HEK293T (cell line): ENCODE results near the gene HOXB5.

ENCODE experiments used
- CTCF ChIA-PET: fragments of 350-600 bp; formaldehyde crosslinking; extraction: SDS; loops from one replicate; lab custom pipeline; 2021; ENCODE audit warnings: antibody characterized with exemption, inconsistent platforms; lab: Yijun Ruan, JAX
- POLR2A ChIA-PET: fragments of 350-600 bp; formaldehyde crosslinking; extraction: SDS; loops from one replicate; lab custom pipeline; 2020; ENCODE audit warnings: antibody characterized with exemption, inconsistent platforms; lab: Yijun Ruan, JAX
- DNase-seq: peaks from one replicate; pipeline ENCODE4 v3.0.0; 2012; ENCODE audit warnings: mixed read lengths; ENCODE audit errors: extremely low spot score
- ARNT ChIP-seq: fragments of 450-650 bp; IDR thresholded peaks from 2 replicates; pipeline ENCODE4 v1.6.1; 2017; ENCODE audit warnings: mild to moderate bottlenecking
- BHLHE40 ChIP-seq: fragments of 450-650 bp; IDR thresholded peaks from 2 replicates; pipeline ENCODE4 v1.6.1; 2016; ENCODE audit warnings: mild to moderate bottlenecking, moderate library complexity, borderline replicate concordance
- CTBP1 ChIP-seq: fragments of 450-650 bp; IDR thresholded peaks from 2 replicates; pipeline ENCODE4 v1.6.1; 2016; ENCODE audit warnings: borderline replicate concordance
- ELF4 ChIP-seq: fragments of 450-650 bp; IDR thresholded peaks from 2 replicates; pipeline ENCODE4 v1.6.1; 2017; ENCODE audit warnings: antibody characterized with exemption
- FOXA1 ChIP-seq: fragments of 450-650 bp; IDR thresholded peaks from 2 replicates; pipeline ENCODE4 v1.6.1; 2016; ENCODE audit warnings: mild to moderate bottlenecking
- FOXK2 ChIP-seq: fragments of 450-650 bp; IDR thresholded peaks from 2 replicates; pipeline ENCODE4 v1.6.1; 2016; ENCODE audit warnings: mild to moderate bottlenecking
- FOXM1 ChIP-seq: fragments of 450-650 bp; IDR thresholded peaks from 2 replicates; pipeline ENCODE4 v1.6.1; 2017; ENCODE audit warnings: mild to moderate bottlenecking, borderline replicate concordance
- HDGF ChIP-seq: fragments of 450-650 bp; IDR thresholded peaks from 2 replicates; pipeline ENCODE4 v1.6.1; 2017; ENCODE audit warnings: antibody characterized with exemption, borderline replicate concordance
- L3MBTL2 ChIP-seq: fragments of 450-650 bp; conservative IDR thresholded peaks from 2 replicates; pipeline ENCODE4 v1.6.1; 2016; ENCODE audit warnings: mild to moderate bottlenecking
- LEF1 ChIP-seq: fragments of 450-650 bp; IDR thresholded peaks from 2 replicates; pipeline ENCODE4 v1.6.1; 2017; ENCODE audit warnings: mild to moderate bottlenecking, borderline replicate concordance
- NFRKB ChIP-seq: fragments of 450-650 bp; IDR thresholded peaks from 2 replicates; pipeline ENCODE4 v1.6.1; 2016; ENCODE audit warnings: mild to moderate bottlenecking, moderate library complexity
- SP1 ChIP-seq: fragments of 450-650 bp; IDR thresholded peaks from 2 replicates; pipeline ENCODE4 v1.6.1; 2017
- SUZ12 ChIP-seq: fragments of 450-650 bp; IDR thresholded peaks from 2 replicates; pipeline ENCODE4 v1.6.1; 2016; ENCODE audit warnings: mild to moderate bottlenecking
- TARDBP ChIP-seq: fragments of 450-650 bp; IDR thresholded peaks from 2 replicates; pipeline ENCODE4 v1.6.1; 2016
- ZNF384 ChIP-seq: fragments of 450-650 bp; IDR thresholded peaks from 2 replicates; pipeline ENCODE4 v1.6.1; 2016
- TF ChIP-seq, protein P1 (sequence below): fragments of 450-650 bp; IDR thresholded peaks from 2 replicates; pipeline ENCODE4 v1.6.1; 2016

The HOXB5 gene

GRCh38 chr17:48639982-48640857, 46.6 kb upstream of the HOXB5 start:
- ChIA-PET CTCF (interaction anchor here (0.6 to 0.7 kb wide), 2 partner anchors 39 to 360 kb away, joined by 3 read pairs; no protein-coding TSS in a partner anchor), POLR2A (interaction anchor here (2.3 kb wide), 1 partner anchor 15 kb away, joined by 17 read pairs; the partner anchor contains the start of gene HOXB9)
- DNase-seq: no peak
- TF ChIP-seq L3MBTL2 (no peak), LEF1 (no peak), CTBP1 (no peak), TARDBP (no peak), FOXA1 (no peak), NFRKB (no peak), ELF4 (no peak), HDGF (no peak), SP1 (no peak), FOXK2 (no peak), ARNT (no peak), BHLHE40 (no peak), FOXM1 (no peak), ZNF384 (no peak), SUZ12 (no peak)
- TF ChIP-seq, protein P1, sequence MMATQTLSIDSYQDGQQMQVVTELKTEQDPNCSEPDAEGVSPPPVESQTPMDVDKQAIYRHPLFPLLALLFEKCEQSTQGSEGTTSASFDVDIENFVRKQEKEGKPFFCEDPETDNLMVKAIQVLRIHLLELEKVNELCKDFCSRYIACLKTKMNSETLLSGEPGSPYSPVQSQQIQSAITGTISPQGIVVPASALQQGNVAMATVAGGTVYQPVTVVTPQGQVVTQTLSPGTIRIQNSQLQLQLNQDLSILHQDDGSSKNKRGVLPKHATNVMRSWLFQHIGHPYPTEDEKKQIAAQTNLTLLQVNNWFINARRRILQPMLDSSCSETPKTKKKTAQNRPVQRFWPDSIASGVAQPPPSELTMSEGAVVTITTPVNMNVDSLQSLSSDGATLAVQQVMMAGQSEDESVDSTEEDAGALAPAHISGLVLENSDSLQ: no peak

- POLR2A ChIA-PET: interaction anchor here (2.3 kb wide), 1 partner anchor 13 kb away, joined by 17 read pairs; the partner anchor contains the start of gene HOXB9
- no peak for DNase-seq
- CTCF ChIA-PET: no interaction called here
- no peak for TF ChIP-seq HDGF
- no peak for TF ChIP-seq ZNF384
- TF ChIP-seq ELF4: no peak
- no peak for TF ChIP-seq FOXA1
- TF ChIP-seq FOXM1: no peak
- no peak for TF ChIP-seq NFRKB
- TF ChIP-seq ARNT: no peak
- TF ChIP-seq SP1: no peak
- TF ChIP-seq L3MBTL2: no peak
- TF ChIP-seq BHLHE40: no peak
- TF ChIP-seq, protein P1: no peak
Measured at GRCh38 chr17:48639136-48639535, 45.6 kb upstream of the HOXB5 start.

GRCh38 chr17:48637323-48638260, 44.0 kb upstream of the HOXB5 start:
- DNase-seq: no peak
- ChIA-PET CTCF (interaction anchor here (0.7 to 2.9 kb wide), 9 partner anchors 7 to 49 kb away, joined by 3 to 23 read pairs (median 6); partner anchors contain the start of gene HOXB9), POLR2A (interaction anchor here (0.7 to 1.9 kb wide), 3 partner anchors 8 to 22 kb away, joined by 3 to 23 read pairs (median 3); partner anchors contain the start of genes HOXB8 and HOXB9)
- TF ChIP-seq HDGF (no peak), TARDBP (no peak), FOXM1 (no peak), L3MBTL2 (no peak), SUZ12 (no peak), FOXA1 (no peak), SP1 (no peak), ELF4 (no peak)
- TF ChIP-seq, protein P1: no peak

DNA sequence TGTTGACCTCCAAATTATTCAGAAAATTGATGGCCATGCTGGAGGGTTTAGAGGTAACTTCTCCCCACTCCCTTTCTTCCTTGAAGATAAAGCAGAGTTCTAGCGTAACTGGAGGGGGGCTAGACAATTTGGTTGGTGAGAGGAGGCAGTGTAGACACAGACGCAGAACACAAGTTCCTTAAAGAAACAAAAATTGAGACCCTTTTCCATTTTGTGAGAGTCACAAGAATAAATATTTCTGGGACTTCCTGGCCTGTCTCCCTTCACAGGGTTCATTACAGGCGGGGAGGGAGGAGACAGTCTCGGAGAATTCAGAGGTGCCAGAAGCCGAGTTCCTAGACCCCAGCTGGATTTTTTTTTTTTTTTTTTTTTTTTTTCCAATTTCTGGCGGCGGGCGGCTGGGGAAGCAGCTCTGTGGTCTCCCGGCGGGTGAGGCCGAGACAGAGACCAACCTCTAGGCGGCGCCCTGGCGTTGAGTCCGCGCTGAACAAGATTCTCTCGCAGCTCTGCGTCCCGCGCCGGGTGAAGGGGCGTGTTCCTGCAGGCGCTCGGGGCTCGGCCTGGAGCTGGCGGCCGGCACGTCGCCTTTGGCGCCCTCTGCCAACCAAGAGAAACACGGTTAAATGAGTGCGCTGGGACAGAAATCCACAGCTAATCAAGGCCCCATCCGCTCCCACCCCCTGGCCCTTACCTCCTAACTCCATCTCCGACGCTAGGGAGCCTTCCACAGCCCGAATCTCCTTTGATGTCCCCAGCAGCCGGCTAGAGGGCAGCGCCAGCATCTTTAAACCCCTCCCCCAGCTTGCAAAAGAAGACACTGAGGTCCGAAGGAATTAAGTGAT, 42.8 kb upstream of the HOXB5 start:
- ChIA-PET POLR2A (interaction anchor here (1.3 to 1.9 kb wide), 3 partner anchors 10 to 21 kb away, joined by 3 to 23 read pairs (median 4); partner anchors contain the start of genes HOXB8 and HOXB9), CTCF (interaction anchor here (0.5 to 2.9 kb wide), 15 partner anchors 8 to 303 kb away, joined by 3 to 23 read pairs (median 6); partner anchors contain the start of gene HOXB9)
- peak; percentile 78 for DNase-seq
- no peak for TF ChIP-seq ELF4
- TF ChIP-seq ZNF384: peak; percentile 92
